SK-N-SH treated with all-trans-retinoic acid at 6 μM for 48 hours (cell line): ENCODE results near the gene PLPP3.

Experiments
- ATAC-seq: fragments of 200-7000 bp; cut with Tn5 transposase; 3 replicates; pipeline ENCODE4 v1.9.1; 2020; ENCODE audit warnings: mild to moderate bottlenecking, moderate library complexity
- ARNTL ChIP-seq: fragments of 450-650 bp; formaldehyde crosslinking; IDR thresholded peaks from 2 replicates; pipeline ENCODE4 v1.5.0; 2020; ENCODE audit warnings: low read depth, mild to moderate bottlenecking, moderate library complexity, borderline replicate concordance
- BACH2 ChIP-seq: fragments of 250-450 bp; sonication (Bioruptor Pico); IDR thresholded peaks from 2 replicates; pipeline ENCODE4 v1.9.0; 2021; ENCODE audit warnings: mild to moderate bottlenecking, borderline replicate concordance
- CSDC2 ChIP-seq: fragments of 250-450 bp; sonication (Bioruptor Pico); IDR thresholded peaks from 2 replicates; pipeline ENCODE4 v1.5.0; 2020; ENCODE audit warnings: mild to moderate bottlenecking, moderate library complexity
- ESRRG ChIP-seq: fragments of 250-450 bp; sonication (Bioruptor Pico); IDR thresholded peaks from 2 replicates; pipeline ENCODE4 v1.6.1; 2021; ENCODE audit warnings: mild to moderate bottlenecking
- GLIS3 ChIP-seq: fragments of 250-450 bp; sonication (Bioruptor Pico); IDR thresholded peaks from 2 replicates; pipeline ENCODE4 v1.5.0; 2020; ENCODE audit warnings: mild to moderate bottlenecking, moderate library complexity
- ISL1 ChIP-seq: fragments of 250-450 bp; sonication (Bioruptor Pico); IDR thresholded peaks from 2 replicates; pipeline ENCODE4 v2.1.2; 2022; ENCODE audit warnings: mild to moderate bottlenecking, moderate library complexity
- OSR1 ChIP-seq: fragments of 250-450 bp; sonication (Bioruptor Pico); IDR thresholded peaks from 2 replicates; pipeline ENCODE4 v1.8.0; 2022; ENCODE audit warnings: moderate library complexity, mild to moderate bottlenecking, inconsistent platforms
- PPARA ChIP-seq: fragments of 250-450 bp; sonication (Bioruptor Pico); IDR thresholded peaks from 2 replicates; pipeline ENCODE4 v1.5.0; 2020; ENCODE audit warnings: mild to moderate bottlenecking, borderline replicate concordance
- RARB ChIP-seq: fragments of 250-450 bp; sonication (Bioruptor Pico); IDR thresholded peaks from 2 replicates; pipeline ENCODE4 v1.8.0; 2021; ENCODE audit warnings: mild to moderate bottlenecking, moderate library complexity
- SNAI2 ChIP-seq: fragments of 250-450 bp; sonication (Bioruptor Pico); IDR thresholded peaks from 2 replicates; pipeline ENCODE4 v1.5.0; 2020; ENCODE audit warnings: mild to moderate bottlenecking, moderate library complexity
- TCF4 ChIP-seq: fragments of 250-450 bp; sonication (Bioruptor Pico); IDR thresholded peaks from 2 replicates; pipeline ENCODE4 v1.8.0; 2021; ENCODE audit warnings: mild to moderate bottlenecking, moderate library complexity, borderline replicate concordance
- TOX ChIP-seq: fragments of 250-450 bp; sonication (Bioruptor Pico); IDR thresholded peaks from 2 replicates; pipeline ENCODE4 v1.8.0; 2021; ENCODE audit warnings: mild to moderate bottlenecking, moderate library complexity, borderline replicate concordance
- ZC3H10 ChIP-seq: fragments of 250-450 bp; sonication (Bioruptor Pico); IDR thresholded peaks from 2 replicates; pipeline ENCODE4 v1.5.1; 2021; ENCODE audit warnings: mild to moderate bottlenecking, moderate library complexity
- ZFP3 ChIP-seq: fragments of 250-450 bp; sonication (Bioruptor Pico); IDR thresholded peaks from 2 replicates; pipeline ENCODE4 v1.5.0; 2020; ENCODE audit warnings: mild to moderate bottlenecking, moderate library complexity
- ZNF565 ChIP-seq: fragments of 450-650 bp; formaldehyde crosslinking; conservative IDR thresholded peaks from 2 replicates; pipeline ENCODE4 v1.5.0; 2020; ENCODE audit warnings: low read depth, mild to moderate bottlenecking, moderate library complexity
- ZNF70 ChIP-seq: fragments of 450-650 bp; formaldehyde crosslinking; IDR thresholded peaks from 2 replicates; pipeline ENCODE4 v1.5.0; 2020; ENCODE audit warnings: mild to moderate bottlenecking, moderate library complexity
- TF ChIP-seq, protein P1 (sequence below): fragments of 250-450 bp; sonication (Bioruptor Pico); IDR thresholded peaks from 2 replicates; pipeline ENCODE4 v1.5.0; 2020; ENCODE audit warnings: mild to moderate bottlenecking, moderate library complexity
- TF ChIP-seq, protein P2 (sequence below): fragments of 250-450 bp; sonication (Bioruptor Pico); IDR thresholded peaks from 2 replicates; pipeline ENCODE4 v1.5.1; 2021; ENCODE audit warnings: mild to moderate bottlenecking, moderate library complexity
- TF ChIP-seq, protein P3 (sequence below): fragments of 250-450 bp; sonication (Bioruptor Pico); IDR thresholded peaks from 2 replicates; pipeline ENCODE4 v1.8.0; 2020; ENCODE audit warnings: mild to moderate bottlenecking, moderate library complexity, borderline replicate concordance
- TF ChIP-seq, protein P4 (sequence below): fragments of 250-450 bp; sonication (Bioruptor Pico); IDR thresholded peaks from 2 replicates; pipeline ENCODE4 v1.8.0; 2021; ENCODE audit warnings: low read depth, mild to moderate bottlenecking, moderate library complexity, borderline replicate concordance
- TF ChIP-seq, protein P5 (sequence below): fragments of 250-450 bp; sonication (Bioruptor Pico); IDR thresholded peaks from 2 replicates; pipeline ENCODE4 v1.5.1; 2020; ENCODE audit warnings: low read depth, mild to moderate bottlenecking, moderate library complexity

PLPP3 gene

DNA sequence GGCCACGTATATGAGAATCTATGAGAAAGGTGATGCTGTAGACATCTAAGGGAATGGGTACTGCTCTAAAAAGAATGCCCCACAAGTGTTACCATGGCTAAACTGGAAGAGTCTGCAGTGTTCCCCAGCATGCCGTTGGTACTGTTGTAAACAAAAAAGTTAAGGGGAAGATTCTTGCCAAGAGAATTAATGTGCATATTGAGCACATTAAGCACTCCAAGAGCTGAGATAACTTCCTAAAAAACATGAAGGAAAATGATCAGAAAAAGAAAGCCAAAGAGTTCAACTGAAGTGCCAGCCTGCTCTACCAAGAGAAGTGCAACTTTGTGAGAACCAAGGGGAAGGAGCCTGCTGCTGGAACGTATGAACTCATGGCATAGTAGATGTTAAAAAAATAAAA lies 40.8 kb downstream of the PLPP3 start:
- no peak for ATAC-seq
- TF ChIP-seq CSDC2 (CRISPR knock-in tag) (no peak), RARB (CRISPR knock-in tag) (no peak), ARNTL (CRISPR knock-in tag) (no peak), BACH2 (CRISPR knock-in tag) (no peak), ZFP3 (CRISPR knock-in tag) (no peak), ZC3H10 (CRISPR knock-in tag) (no peak), ISL1 (CRISPR knock-in tag) (no peak), TCF4 (no peak), ESRRG (CRISPR knock-in tag) (no peak), PPARA (no peak), OSR1 (no peak), SNAI2 (CRISPR knock-in tag) (no peak)
- TF ChIP-seq, protein P1, sequence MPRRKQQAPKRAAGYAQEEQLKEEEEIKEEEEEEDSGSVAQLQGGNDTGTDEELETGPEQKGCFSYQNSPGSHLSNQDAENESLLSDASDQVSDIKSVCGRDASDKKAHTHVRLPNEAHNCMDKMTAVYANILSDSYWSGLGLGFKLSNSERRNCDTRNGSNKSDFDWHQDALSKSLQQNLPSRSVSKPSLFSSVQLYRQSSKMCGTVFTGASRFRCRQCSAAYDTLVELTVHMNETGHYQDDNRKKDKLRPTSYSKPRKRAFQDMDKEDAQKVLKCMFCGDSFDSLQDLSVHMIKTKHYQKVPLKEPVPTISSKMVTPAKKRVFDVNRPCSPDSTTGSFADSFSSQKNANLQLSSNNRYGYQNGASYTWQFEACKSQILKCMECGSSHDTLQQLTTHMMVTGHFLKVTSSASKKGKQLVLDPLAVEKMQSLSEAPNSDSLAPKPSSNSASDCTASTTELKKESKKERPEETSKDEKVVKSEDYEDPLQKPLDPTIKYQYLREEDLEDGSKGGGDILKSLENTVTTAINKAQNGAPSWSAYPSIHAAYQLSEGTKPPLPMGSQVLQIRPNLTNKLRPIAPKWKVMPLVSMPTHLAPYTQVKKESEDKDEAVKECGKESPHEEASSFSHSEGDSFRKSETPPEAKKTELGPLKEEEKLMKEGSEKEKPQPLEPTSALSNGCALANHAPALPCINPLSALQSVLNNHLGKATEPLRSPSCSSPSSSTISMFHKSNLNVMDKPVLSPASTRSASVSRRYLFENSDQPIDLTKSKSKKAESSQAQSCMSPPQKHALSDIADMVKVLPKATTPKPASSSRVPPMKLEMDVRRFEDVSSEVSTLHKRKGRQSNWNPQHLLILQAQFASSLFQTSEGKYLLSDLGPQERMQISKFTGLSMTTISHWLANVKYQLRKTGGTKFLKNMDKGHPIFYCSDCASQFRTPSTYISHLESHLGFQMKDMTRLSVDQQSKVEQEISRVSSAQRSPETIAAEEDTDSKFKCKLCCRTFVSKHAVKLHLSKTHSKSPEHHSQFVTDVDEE (CRISPR knock-in tag): no peak
- TF ChIP-seq, protein P2, sequence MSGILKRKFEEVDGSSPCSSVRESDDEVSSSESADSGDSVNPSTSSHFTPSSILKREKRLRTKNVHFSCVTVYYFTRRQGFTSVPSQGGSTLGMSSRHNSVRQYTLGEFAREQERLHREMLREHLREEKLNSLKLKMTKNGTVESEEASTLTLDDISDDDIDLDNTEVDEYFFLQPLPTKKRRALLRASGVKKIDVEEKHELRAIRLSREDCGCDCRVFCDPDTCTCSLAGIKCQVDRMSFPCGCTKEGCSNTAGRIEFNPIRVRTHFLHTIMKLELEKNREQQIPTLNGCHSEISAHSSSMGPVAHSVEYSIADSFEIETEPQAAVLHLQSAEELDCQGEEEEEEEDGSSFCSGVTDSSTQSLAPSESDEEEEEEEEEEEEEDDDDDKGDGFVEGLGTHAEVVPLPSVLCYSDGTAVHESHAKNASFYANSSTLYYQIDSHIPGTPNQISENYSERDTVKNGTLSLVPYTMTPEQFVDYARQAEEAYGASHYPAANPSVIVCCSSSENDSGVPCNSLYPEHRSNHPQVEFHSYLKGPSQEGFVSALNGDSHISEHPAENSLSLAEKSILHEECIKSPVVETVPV: no peak

DNA sequence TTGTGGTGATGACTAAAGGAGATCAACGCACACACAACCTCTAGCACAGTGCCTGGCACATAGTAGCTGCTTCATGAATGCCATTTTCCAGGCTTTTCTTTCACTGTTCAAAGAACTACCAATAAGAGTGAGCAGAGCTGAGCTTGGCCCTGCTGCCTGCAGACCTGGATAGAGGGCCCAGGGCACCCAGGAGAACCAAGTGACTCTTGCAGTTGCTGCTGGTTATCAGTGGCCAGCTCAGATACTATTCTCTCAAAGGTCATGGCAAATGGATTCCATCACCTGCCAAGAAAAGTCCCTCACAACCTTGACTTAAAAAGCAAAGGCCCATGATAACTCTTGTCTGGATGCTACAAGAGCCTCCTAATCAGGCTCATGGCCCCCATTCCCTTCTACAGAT lies 41.7 kb downstream of the PLPP3 start:
- ATAC-seq: no peak
- no peak for TF ChIP-seq ZFP3 (CRISPR knock-in tag)
- TF ChIP-seq ZC3H10 (CRISPR knock-in tag): no peak
- TF ChIP-seq GLIS3: no peak
- no peak for TF ChIP-seq ARNTL (CRISPR knock-in tag)
- TF ChIP-seq, protein P3, sequence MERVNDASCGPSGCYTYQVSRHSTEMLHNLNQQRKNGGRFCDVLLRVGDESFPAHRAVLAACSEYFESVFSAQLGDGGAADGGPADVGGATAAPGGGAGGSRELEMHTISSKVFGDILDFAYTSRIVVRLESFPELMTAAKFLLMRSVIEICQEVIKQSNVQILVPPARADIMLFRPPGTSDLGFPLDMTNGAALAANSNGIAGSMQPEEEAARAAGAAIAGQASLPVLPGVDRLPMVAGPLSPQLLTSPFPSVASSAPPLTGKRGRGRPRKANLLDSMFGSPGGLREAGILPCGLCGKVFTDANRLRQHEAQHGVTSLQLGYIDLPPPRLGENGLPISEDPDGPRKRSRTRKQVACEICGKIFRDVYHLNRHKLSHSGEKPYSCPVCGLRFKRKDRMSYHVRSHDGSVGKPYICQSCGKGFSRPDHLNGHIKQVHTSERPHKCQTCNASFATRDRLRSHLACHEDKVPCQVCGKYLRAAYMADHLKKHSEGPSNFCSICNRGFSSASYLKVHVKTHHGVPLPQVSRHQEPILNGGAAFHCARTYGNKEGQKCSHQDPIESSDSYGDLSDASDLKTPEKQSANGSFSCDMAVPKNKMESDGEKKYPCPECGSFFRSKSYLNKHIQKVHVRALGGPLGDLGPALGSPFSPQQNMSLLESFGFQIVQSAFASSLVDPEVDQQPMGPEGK (CRISPR knock-in tag): no peak
- TF ChIP-seq TCF4: no peak
- TF ChIP-seq ESRRG (CRISPR knock-in tag): no peak
- no peak for TF ChIP-seq TOX (CRISPR knock-in tag)
- TF ChIP-seq, protein P4, sequence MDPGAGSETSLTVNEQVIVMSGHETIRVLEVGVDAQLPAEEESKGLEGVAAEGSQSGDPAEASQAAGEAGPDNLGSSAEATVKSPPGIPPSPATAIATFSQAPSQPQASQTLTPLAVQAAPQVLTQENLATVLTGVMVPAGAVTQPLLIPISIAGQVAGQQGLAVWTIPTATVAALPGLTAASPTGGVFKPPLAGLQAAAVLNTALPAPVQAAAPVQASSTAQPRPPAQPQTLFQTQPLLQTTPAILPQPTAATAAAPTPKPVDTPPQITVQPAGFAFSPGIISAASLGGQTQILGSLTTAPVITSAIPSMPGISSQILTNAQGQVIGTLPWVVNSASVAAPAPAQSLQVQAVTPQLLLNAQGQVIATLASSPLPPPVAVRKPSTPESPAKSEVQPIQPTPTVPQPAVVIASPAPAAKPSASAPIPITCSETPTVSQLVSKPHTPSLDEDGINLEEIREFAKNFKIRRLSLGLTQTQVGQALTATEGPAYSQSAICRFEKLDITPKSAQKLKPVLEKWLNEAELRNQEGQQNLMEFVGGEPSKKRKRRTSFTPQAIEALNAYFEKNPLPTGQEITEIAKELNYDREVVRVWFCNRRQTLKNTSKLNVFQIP (CRISPR knock-in tag): no peak
- no peak for TF ChIP-seq ZNF70
- no peak for TF ChIP-seq BACH2 (CRISPR knock-in tag)
- TF ChIP-seq RARB (CRISPR knock-in tag): no peak
- no peak for TF ChIP-seq ZNF565 (CRISPR knock-in tag)
- TF ChIP-seq CSDC2 (CRISPR knock-in tag): no peak
- TF ChIP-seq, protein P1 (CRISPR knock-in tag): no peak
- no peak for TF ChIP-seq PPARA
- TF ChIP-seq, protein P5, sequence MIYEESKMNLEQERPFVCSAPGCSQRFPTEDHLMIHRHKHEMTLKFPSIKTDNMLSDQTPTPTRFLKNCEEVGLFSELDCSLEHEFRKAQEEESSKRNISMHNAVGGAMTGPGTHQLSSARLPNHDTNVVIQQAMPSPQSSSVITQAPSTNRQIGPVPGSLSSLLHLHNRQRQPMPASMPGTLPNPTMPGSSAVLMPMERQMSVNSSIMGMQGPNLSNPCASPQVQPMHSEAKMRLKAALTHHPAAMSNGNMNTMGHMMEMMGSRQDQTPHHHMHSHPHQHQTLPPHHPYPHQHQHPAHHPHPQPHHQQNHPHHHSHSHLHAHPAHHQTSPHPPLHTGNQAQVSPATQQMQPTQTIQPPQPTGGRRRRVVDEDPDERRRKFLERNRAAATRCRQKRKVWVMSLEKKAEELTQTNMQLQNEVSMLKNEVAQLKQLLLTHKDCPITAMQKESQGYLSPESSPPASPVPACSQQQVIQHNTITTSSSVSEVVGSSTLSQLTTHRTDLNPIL: no peak
- TF ChIP-seq SNAI2 (CRISPR knock-in tag): no peak
- TF ChIP-seq, all 23 proteins: peak for 0
